Neural progenitor cell (in vitro differentiated cells): Measurements from ENCODE around the gene TTLL5.

Experiments used
- CTCF ChIP-seq: fragments of 200-600 bp; sonication (generic); IDR thresholded peaks from 2 replicates; pipeline ENCODE4 v1.5.1; 2017; ENCODE audit warnings: antibody characterized with exemption, mild to moderate bottlenecking
- EZH2 ChIP-seq: fragments of 200-600 bp; sonication (generic); IDR thresholded peaks from 2 replicates; pipeline ENCODE4 v1.6.1; 2017; ENCODE audit warnings: antibody characterized with exemption, mild to moderate bottlenecking, moderate library complexity
- EZH2phosphoT487 ChIP-seq: fragments of 200-600 bp; sonication (generic); IDR thresholded peaks from 2 replicates; pipeline ENCODE4 v1.6.1; 2017; ENCODE audit warnings: antibody characterized with exemption

GRCh38 chr14:75643985-75644384 lies 17.1 kb upstream of the TTLL5 start:
- TF ChIP-seq CTCF: no peak
- no peak for TF ChIP-seq EZH2
- TF ChIP-seq EZH2phosphoT487: no peak
